Tibial nerve (tissue), 3 donors: ENCODE results near the gene NDRG4.

ENCODE experiments used
- POLR2A ChIP-seq, 2 donors: fragments of 450-650 bp; IDR thresholded peaks; one replicate each; pipeline ENCODE4 v1.6.1; 2017; ENCODE audit warnings: antibody characterized with exemption in 2 of 2, mild to moderate bottlenecking in 2 of 2, moderate library complexity in 2 of 2
- TF ChIP-seq, protein P1 (sequence below), 5 experiments: fragments of 200-600 bp in 3 of 5; fragments of 450-650 bp in 2 of 5; sonication (generic) in 3 of 5; IDR thresholded peaks; one replicate each; pipeline ENCODE4 v1.5.1; 2016 to 2019; ENCODE audit warnings: antibody characterized with exemption in 5 of 5, mild to moderate bottlenecking in 3 of 5, moderate library complexity in 2 of 5

DNA sequence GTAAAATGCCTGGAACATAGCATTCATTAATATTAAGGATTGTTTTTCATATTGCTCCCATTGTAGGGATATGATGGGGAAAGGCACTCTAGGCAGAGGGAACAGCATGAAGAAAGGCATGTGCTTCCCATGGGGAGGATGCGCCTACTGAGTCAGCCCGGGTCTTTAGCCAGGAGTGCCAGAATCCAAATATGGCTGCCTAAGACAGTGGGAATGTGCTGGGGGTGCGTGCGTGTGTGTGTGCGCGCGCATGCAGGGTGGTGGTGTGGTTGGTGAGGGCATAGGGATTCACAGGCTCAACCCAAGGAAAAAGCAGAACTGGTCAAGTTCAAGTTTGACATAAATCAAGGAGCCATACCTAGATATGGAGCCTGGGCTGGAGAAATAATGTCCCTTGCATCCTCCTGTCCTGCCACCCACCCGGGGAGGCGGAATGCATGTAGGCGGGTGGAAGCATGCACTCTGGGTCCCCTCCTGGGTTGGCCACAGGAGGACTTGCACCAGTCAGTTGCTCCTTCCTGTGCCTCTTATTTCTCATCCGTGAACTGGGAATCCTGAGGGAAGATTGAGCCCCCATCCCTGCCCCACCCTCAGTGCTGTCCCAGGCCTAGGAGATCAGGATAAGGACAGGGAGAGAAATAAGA lies 18.6 kb upstream of the NDRG4 start:
- TF ChIP-seq, protein P1, sequence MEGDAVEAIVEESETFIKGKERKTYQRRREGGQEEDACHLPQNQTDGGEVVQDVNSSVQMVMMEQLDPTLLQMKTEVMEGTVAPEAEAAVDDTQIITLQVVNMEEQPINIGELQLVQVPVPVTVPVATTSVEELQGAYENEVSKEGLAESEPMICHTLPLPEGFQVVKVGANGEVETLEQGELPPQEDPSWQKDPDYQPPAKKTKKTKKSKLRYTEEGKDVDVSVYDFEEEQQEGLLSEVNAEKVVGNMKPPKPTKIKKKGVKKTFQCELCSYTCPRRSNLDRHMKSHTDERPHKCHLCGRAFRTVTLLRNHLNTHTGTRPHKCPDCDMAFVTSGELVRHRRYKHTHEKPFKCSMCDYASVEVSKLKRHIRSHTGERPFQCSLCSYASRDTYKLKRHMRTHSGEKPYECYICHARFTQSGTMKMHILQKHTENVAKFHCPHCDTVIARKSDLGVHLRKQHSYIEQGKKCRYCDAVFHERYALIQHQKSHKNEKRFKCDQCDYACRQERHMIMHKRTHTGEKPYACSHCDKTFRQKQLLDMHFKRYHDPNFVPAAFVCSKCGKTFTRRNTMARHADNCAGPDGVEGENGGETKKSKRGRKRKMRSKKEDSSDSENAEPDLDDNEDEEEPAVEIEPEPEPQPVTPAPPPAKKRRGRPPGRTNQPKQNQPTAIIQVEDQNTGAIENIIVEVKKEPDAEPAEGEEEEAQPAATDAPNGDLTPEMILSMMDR (IDR thresholded peaks at IDR 0.05), result no peak
- no peak for TF ChIP-seq POLR2A (IDR thresholded peaks at IDR 0.05)
